ENCODE results near the gene PNKP.
A peak's percentile ranks its signal among the peaks of the same experiment; 100 is the strongest.
"Not testable (repeated sequence)": the region's sequence is repeated elsewhere in the genome, so short reads cannot be mapped to it uniquely, and the experiment has no call there.

The PNKP gene

GRCh38 chr19:49827034-49827433 lies 40.3 kb downstream of the PNKP start:
- Histone ChIP-seq H3K36me3 (ENCODE audit: control insufficient read depth in 2 of 2, insufficient read depth in 2 of 2, low read length in 2 of 2) (peaks cover 41 to 43% of the 10 kb centered on the region in 2 donors), H3K27ac (ENCODE audit: low read depth in 2 of 2, low read length in 2 of 2) (no peak overlapping the region), H3K27me3 (ENCODE audit: control insufficient read depth in 2 of 2, insufficient read depth in 2 of 2, low read length in 2 of 2) (no peaks in the 10 kb centered on the region), H3K4me3 (ENCODE audit: low read length in 2 of 2) (no peak overlapping the region), H3K4me1 (ENCODE audit: control insufficient read depth in 2 of 2, insufficient read depth in 2 of 2, low read length in 2 of 2) (no peaks in the 10 kb centered on the region), H3K9me3 (ENCODE audit: control insufficient read depth in 2 of 2, low read length in 2 of 2) (no peaks in the 10 kb centered on the region), H3K9ac (ENCODE audit: low read depth in 1 of 2, low read length in 2 of 2) (no peak overlapping the region)

- Histone ChIP-seq H3K9me3 (ENCODE audit: control insufficient read depth in 2 of 2, low read length in 2 of 2) (no peaks in the 10 kb centered on the region), H3K4me3 (ENCODE audit: low read length in 2 of 2) (no peak overlapping the region), H3K36me3 (ENCODE audit: control insufficient read depth in 2 of 2, insufficient read depth in 2 of 2, low read length in 2 of 2) (peaks cover 27 to 28% of the 10 kb centered on the region in 2 donors), H3K27me3 (ENCODE audit: control insufficient read depth in 2 of 2, insufficient read depth in 2 of 2, low read length in 2 of 2) (no peaks in the 10 kb centered on the region), H3K27ac (ENCODE audit: low read depth in 2 of 2, low read length in 2 of 2) (no peak overlapping the region), H3K4me1 (ENCODE audit: control insufficient read depth in 2 of 2, insufficient read depth in 2 of 2, low read length in 2 of 2) (no peaks in the 10 kb centered on the region), H3K9ac (ENCODE audit: low read depth in 1 of 2, low read length in 2 of 2) (no peak overlapping the region)
Measured at GRCh38 chr19:49824662-49825061, 42.7 kb downstream of the PNKP start.

- Histone ChIP-seq H3K27me3 (ENCODE audit: control insufficient read depth in 2 of 2, insufficient read depth in 2 of 2, low read length in 2 of 2) (no peaks in the 10 kb centered on the region), H3K9ac (ENCODE audit: low read depth in 1 of 2, low read length in 2 of 2) (no peak overlapping the region), H3K27ac (ENCODE audit: low read depth in 2 of 2, low read length in 2 of 2) (no peak overlapping the region), H3K36me3 (ENCODE audit: control insufficient read depth in 2 of 2, insufficient read depth in 2 of 2, low read length in 2 of 2) (peaks cover 19 to 25% of the 10 kb centered on the region in 2 donors), H3K9me3 (ENCODE audit: control insufficient read depth in 2 of 2, low read length in 2 of 2) (no peaks in the 10 kb centered on the region), H3K4me3 (ENCODE audit: low read length in 2 of 2) (no peak overlapping the region), H3K4me1 (ENCODE audit: control insufficient read depth in 2 of 2, insufficient read depth in 2 of 2, low read length in 2 of 2) (peaks cover 9 to 11% of the 10 kb centered on the region in 2 donors)
Measured at GRCh38 chr19:49823472-49823871, 43.9 kb downstream of the PNKP start.

GRCh38 chr19:49820125-49820524 lies 47.3 kb downstream of the PNKP start:
- H3K36me3 ChIP-seq (ENCODE audit: control insufficient read depth in 2 of 2, insufficient read depth in 2 of 2, low read length in 2 of 2), result peaks cover 10 to 12% of the 10 kb centered on the region in 2 donors
- H3K4me1 ChIP-seq (ENCODE audit: control insufficient read depth in 2 of 2, insufficient read depth in 2 of 2, low read length in 2 of 2), result peaks cover 9 to 11% of the 10 kb centered on the region in 2 donors
- no peak overlapping the region for H3K9ac ChIP-seq (ENCODE audit: low read depth in 1 of 2, low read length in 2 of 2)
- no peaks in the 10 kb centered on the region for H3K27me3 ChIP-seq (ENCODE audit: control insufficient read depth in 2 of 2, insufficient read depth in 2 of 2, low read length in 2 of 2)
- H3K4me3 ChIP-seq (ENCODE audit: low read length in 2 of 2), result no peak overlapping the region
- no peaks in the 10 kb centered on the region for H3K9me3 ChIP-seq (ENCODE audit: control insufficient read depth in 2 of 2, low read length in 2 of 2)
- no peak overlapping the region for H3K27ac ChIP-seq (ENCODE audit: low read depth in 2 of 2, low read length in 2 of 2)

GRCh38 chr19:49819452-49820115 lies 47.8 kb downstream of the PNKP start:
- Histone ChIP-seq H3K4me1 (ENCODE audit: control insufficient read depth in 2 of 2, insufficient read depth in 2 of 2, low read length in 2 of 2) (peaks cover 9 to 11% of the 10 kb centered on the region in 2 donors), H3K36me3 (ENCODE audit: control insufficient read depth in 2 of 2, insufficient read depth in 2 of 2, low read length in 2 of 2) (peaks cover 10 to 12% of the 10 kb centered on the region in 2 donors), H3K9ac (ENCODE audit: low read depth in 1 of 2, low read length in 2 of 2) (peak overlapping the region in 1 of 2 donors; percentile 88), H3K4me3 (ENCODE audit: low read length in 2 of 2) (peak overlapping the region in 1 of 2 donors; percentile 97)
- H3K27ac ChIP-seq (ENCODE audit: low read depth in 2 of 2, low read length in 2 of 2); H3K9me3 ChIP-seq (ENCODE audit: control insufficient read depth in 2 of 2, low read length in 2 of 2); H3K27me3 ChIP-seq (ENCODE audit: control insufficient read depth in 2 of 2, insufficient read depth in 2 of 2, low read length in 2 of 2): not testable (repeated sequence)

- Histone ChIP-seq H3K36me3 (ENCODE audit: control insufficient read depth in 2 of 2, insufficient read depth in 2 of 2, low read length in 2 of 2) (peaks cover 10 to 12% of the 10 kb centered on the region in 2 donors), H3K27me3 (ENCODE audit: control insufficient read depth in 2 of 2, insufficient read depth in 2 of 2, low read length in 2 of 2) (no peaks in the 10 kb centered on the region), H3K27ac (ENCODE audit: low read depth in 2 of 2, low read length in 2 of 2) (peak overlapping the region; percentile 91 to 95), H3K4me1 (ENCODE audit: control insufficient read depth in 2 of 2, insufficient read depth in 2 of 2, low read length in 2 of 2) (peaks cover 9 to 11% of the 10 kb centered on the region in 2 donors), H3K9me3 (ENCODE audit: control insufficient read depth in 2 of 2, low read length in 2 of 2) (no peaks in the 10 kb centered on the region), H3K9ac (ENCODE audit: low read depth in 1 of 2, low read length in 2 of 2) (peak overlapping the region; percentile 88 to 95), H3K4me3 (ENCODE audit: low read length in 2 of 2) (peak overlapping the region; percentile 97 to 98)
Measured at GRCh38 chr19:49818649-49819370, 48.6 kb downstream of the PNKP start.

- H3K36me3 ChIP-seq (ENCODE audit: control insufficient read depth in 2 of 2, insufficient read depth in 2 of 2, low read length in 2 of 2), result peaks cover 4 to 6% of the 10 kb centered on the region in 2 donors
- H3K4me3 ChIP-seq (ENCODE audit: low read length in 2 of 2), result peak within 1 kb of the TSS; percentile 97 to 98
- peak within 1 kb of the TSS; percentile 91 to 95 for H3K27ac ChIP-seq (ENCODE audit: low read depth in 2 of 2, low read length in 2 of 2)
- H3K9ac ChIP-seq (ENCODE audit: low read depth in 1 of 2, low read length in 2 of 2), result peak within 1 kb of the TSS; percentile 88 to 95
- no peaks in the 10 kb centered on the region for H3K9me3 ChIP-seq (ENCODE audit: control insufficient read depth in 2 of 2, low read length in 2 of 2)
- H3K4me1 ChIP-seq (ENCODE audit: control insufficient read depth in 2 of 2, insufficient read depth in 2 of 2, low read length in 2 of 2), result peaks cover 9 to 11% of the 10 kb centered on the region in 2 donors
- no peaks in the 10 kb centered on the region for H3K27me3 ChIP-seq (ENCODE audit: control insufficient read depth in 2 of 2, insufficient read depth in 2 of 2, low read length in 2 of 2)
Measured at GRCh38 chr19:49817964-49818648, 49.3 kb downstream of the PNKP start, which contains the start of gene MED25. Gene MED25 (plus strand): TSS chr19:49818289. CDS start chr19:49818342, 53 bp downstream.

GRCh38 chr19:49816590-49816989 lies 50.8 kb downstream of the PNKP start:
- H3K27me3 ChIP-seq (ENCODE audit: control insufficient read depth in 2 of 2, insufficient read depth in 2 of 2, low read length in 2 of 2), result no peaks in the 10 kb centered on the region
- no peak overlapping the region for H3K9ac ChIP-seq (ENCODE audit: low read depth in 1 of 2, low read length in 2 of 2)
- no peak overlapping the region for H3K4me3 ChIP-seq (ENCODE audit: low read length in 2 of 2)
- H3K36me3 ChIP-seq (ENCODE audit: control insufficient read depth in 2 of 2, insufficient read depth in 2 of 2, low read length in 2 of 2), result peaks cover 0 to 3% of the 10 kb centered on the region in 2 donors
- peak overlapping the region; percentile 91 to 95 for H3K27ac ChIP-seq (ENCODE audit: low read depth in 2 of 2, low read length in 2 of 2)
- H3K9me3 ChIP-seq (ENCODE audit: control insufficient read depth in 2 of 2, low read length in 2 of 2), result no peaks in the 10 kb centered on the region
- peaks cover 9 to 11% of the 10 kb centered on the region in 2 donors for H3K4me1 ChIP-seq (ENCODE audit: control insufficient read depth in 2 of 2, insufficient read depth in 2 of 2, low read length in 2 of 2)

- H3K27me3 ChIP-seq (ENCODE audit: control insufficient read depth in 2 of 2, insufficient read depth in 2 of 2, low read length in 2 of 2), result no peaks in the 10 kb centered on the region
- H3K27ac ChIP-seq (ENCODE audit: low read depth in 2 of 2, low read length in 2 of 2), result no peak overlapping the region
- no peak overlapping the region for H3K9ac ChIP-seq (ENCODE audit: low read depth in 1 of 2, low read length in 2 of 2)
Measured at GRCh38 chr19:49814010-49814409, 53.4 kb downstream of the PNKP start.

More at GRCh38 chr19:49814010-49814409, 53.4 kb downstream of the PNKP start:
- no peaks in the 10 kb centered on the region for H3K36me3 ChIP-seq (ENCODE audit: control insufficient read depth in 2 of 2, insufficient read depth in 2 of 2, low read length in 2 of 2)
- H3K9me3 ChIP-seq (ENCODE audit: control insufficient read depth in 2 of 2, low read length in 2 of 2), result no peaks in the 10 kb centered on the region
- peaks cover 12 to 15% of the 10 kb centered on the region in 2 donors for H3K4me1 ChIP-seq (ENCODE audit: control insufficient read depth in 2 of 2, insufficient read depth in 2 of 2, low read length in 2 of 2)
- peak overlapping the region in 1 of 2 donors; percentile 91 for H3K4me3 ChIP-seq (ENCODE audit: low read length in 2 of 2)

All from mucosa of rectum (tissue), 2 donors.